Renal cortical epithelial cell (primary cell): ENCODE measurements around the gene ZNF184. TPM values are rescaled to one million over a fixed set of nuclear protein-coding genes. Genes with fewer than 3 reads are reported as not detected.

Experiments
- DNase-seq: peaks from one replicate; pipeline ENCODE4 v3.0.0-alpha.2; 2011; ENCODE audit warnings: low read depth
- total RNA-seq: library from RNA; depleted of rRNA; stranded (reverse); fragments of >200 nt; gene quantifications from 2 replicates; pipeline ENCODE4 v1.2.3, GENCODE V29; 2014

Gene ZNF184
- total RNA-seq, 1 donor from 2014 or later: 11.3 TPM

DNA sequence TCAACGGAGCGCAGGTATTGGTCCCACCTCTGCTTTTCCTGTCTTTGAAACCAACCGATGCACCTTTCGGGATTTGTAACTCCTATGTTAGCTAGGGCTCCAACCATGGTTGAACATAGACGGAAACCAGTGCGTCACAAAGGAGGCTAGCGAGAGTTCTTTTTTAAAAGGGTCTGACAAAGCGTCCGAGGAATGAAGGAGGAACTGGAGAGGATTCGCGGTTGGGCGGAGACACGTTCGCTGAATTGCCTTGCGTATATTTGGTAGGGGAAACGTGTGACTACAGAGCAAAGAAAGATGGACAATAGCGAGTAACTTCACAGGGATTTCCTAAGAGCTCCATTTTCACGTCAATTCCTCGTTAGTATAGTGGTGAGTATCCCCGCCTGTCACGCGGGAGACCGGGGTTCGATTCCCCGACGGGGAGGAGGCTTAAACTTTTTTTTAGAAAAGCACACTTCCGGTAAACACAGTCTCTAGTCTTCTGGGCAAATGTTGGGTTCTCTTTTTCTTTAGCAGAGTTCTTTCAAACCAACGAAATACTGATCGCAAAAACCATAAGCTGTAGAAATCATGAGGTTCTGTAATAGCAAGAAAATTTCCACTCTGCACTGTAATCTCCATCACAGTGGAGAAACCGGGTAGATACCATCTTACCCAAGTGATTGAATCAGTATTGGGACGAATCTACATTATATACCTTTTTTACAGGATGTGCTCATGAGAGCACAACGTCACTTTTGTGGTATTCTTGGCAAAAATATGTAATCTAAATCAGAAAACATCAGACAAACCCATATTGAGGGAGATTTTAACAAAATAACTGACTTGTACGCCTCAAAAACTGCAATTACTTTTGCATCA, 6.6 kb upstream of the ZNF184 start:
- DNase-seq: peak; percentile 89

- DNase-seq: peak; percentile 82
Observed at GRCh38 chr6:27478706-27479318, 5.9 kb upstream of the ZNF184 start.

- peak; percentile 16 for DNase-seq
Observed at GRCh38 chr6:27478141-27478705, 5.3 kb upstream of the ZNF184 start.

GRCh38 chr6:27477318-27478013, 4.6 kb upstream of the ZNF184 start:
- DNase-seq: no peak

GRCh38 chr6:27476090-27476489, 3.2 kb upstream of the ZNF184 start:
- no peak for DNase-seq

- DNase-seq: no peak
Observed at GRCh38 chr6:27474672-27475071, 1.8 kb upstream of the ZNF184 start.

DNA sequence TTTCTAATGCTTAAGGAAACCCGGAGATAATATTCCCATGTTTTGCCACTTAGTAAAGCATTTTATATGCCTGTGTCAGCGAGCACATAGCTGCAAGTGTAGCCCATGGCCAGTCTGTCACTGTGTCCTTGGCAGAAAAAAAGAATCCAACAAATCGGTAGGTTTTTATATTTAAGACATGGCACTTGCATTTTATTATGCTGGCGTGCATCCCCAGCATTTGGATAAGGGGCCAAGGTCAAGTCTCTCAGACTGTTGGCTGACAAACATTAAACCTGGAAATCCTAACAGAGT, 1.2 kb upstream of the ZNF184 start:
- DNase-seq: no peak

- DNase-seq: peak; percentile 64
Observed at GRCh38 chr6:27472182-27472616, 706 bp downstream of the ZNF184 start.

DNA sequence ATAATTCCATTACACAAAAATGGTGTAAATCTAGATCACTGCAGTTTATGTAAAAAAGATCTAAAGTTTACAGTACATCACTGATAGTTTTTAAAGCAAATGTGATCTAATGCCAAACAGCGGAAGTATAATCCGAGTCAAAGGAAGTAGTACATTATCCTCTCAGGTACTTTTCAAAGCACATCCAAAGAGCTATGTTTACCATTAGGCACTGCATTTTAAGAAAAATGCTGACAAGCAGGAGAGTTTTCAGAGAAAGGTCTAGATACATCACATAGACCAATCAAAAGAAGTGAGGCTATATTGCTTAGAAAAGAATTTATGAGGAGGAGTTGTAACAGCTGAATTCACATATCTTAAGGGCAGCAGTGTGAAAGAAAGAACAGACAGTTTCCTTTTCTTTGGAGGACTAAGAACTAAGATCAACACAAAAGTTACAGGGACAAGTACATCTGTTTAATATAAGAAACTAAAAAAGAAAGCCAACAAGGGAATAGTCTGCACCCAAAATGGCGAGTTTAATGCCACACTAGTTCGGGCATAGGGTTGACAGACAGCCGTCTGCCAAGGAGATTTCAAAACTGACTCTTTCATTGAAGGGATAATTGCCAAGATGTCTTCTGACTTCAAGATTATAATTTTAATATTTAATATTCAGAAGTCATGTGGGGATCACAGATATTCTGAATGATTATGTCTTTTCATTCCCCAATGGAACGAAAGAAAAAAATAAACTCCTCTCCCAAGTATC, 1.4 kb downstream of the ZNF184 start:
- DNase-seq: peak; percentile 15

- DNase-seq: no peak
Observed at GRCh38 chr6:27470023-27470422, 2.9 kb downstream of the ZNF184 start.

- DNase-seq: no peak
Observed at GRCh38 chr6:27468334-27468733, 4.6 kb downstream of the ZNF184 start.

DNA sequence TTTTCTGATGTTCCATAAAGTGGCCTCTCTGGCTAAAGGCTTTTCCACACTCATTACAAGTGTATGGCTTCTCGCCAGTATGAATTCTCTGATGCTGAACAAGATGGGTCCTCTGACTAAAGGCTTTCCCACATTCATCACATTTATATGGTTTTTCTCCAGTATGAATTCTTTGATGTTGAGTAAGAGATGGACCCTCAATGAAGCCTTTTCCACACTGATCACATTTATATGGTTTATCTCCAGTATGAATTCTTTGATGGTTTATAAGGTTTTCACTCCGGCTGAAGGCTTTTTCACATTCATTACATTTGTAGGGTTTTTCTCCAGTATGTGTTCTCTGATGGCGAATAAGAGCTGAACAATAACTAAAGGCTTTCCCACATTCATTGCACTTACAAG, 20.4 kb downstream of the ZNF184 start:
- peak; percentile 11 for DNase-seq

GRCh38 chr6:27451660-27452390, 21.1 kb downstream of the ZNF184 start:
- no peak for DNase-seq

- DNase-seq: no peak
Observed at GRCh38 chr6:27448456-27448855, 24.4 kb downstream of the ZNF184 start.

- DNase-seq: no peak
Observed at GRCh38 chr6:27442932-27443331, 30.0 kb downstream of the ZNF184 start.

GRCh38 chr6:27441001-27441400, 31.9 kb downstream of the ZNF184 start:
- no peak for DNase-seq

DNA sequence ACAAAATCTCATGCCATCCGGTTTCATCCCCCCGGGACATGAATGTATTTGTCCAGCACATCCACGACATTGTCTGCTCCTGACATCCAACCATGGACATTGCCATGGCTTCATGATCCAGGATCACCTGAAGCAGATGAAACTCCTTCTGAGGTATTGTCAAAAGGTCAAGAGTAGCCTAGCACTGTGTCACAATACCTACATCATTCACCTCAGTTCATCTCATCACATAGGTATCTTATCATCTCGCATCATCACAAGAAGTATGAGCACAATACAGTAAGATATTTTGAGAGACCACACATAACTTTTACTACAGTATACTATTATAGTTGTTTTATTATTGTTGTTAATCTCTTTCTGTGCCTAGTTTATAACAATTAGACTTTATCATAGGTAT, 33.5 kb downstream of the ZNF184 start:
- DNase-seq: no peak

DNA sequence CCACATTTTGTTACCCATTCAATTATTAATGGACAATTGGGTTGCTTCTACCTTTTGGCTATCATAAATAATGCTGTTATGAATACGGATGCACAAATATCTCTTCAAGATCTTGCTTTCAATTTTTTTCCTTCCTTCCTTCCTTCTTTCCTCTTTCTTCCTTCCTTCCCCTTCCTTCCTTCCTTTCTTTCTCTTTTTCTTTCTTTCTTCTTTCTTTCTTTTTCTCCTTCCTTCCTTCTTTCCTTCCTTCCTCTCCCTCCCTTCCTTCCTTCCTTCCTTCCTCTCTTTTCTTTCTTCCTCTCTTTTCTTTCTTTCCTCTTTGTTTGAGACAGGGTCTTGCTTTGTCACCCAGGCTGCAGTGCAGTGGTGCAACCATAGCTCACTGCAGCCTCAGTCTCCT, 39.2 kb downstream of the ZNF184 start:
- no peak for DNase-seq

DNA sequence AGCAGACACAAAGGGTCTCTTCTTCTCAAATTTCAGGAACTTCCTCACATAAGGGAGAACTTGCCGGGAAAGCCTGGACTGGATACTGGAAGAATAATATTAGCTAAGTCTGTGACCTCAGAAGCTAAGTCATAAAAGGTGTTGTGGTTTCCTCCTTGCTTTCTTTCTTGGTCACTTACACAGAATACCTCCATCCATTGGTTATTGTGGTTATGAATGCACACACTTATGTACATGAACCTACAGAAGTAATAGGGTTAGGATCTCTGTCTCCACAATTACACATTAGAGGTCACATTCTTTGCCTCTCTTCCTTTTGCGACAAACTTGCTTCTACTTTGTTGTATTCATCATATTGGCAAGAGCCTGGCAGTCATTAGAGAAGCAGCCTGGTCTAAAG, 43.9 kb downstream of the ZNF184 start:
- no peak for DNase-seq

DNA sequence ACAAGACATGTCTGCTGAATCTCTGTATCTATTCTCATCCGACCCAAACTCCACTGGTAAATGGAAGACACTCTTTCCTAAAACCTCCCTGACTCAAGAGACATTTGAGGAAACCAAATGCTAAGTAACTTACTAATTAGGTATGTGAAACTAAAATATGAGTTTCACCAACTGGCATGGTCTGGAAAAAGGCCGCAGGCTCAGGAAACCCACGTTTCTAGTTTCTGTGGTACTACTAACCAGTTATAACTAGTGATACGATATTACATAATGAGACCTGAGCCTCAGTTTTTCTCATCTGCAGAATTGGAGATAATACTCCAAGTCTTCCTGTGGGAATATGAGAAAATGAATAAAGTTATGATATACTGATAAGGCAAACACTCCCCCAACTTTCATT, 44.4 kb downstream of the ZNF184 start:
- DNase-seq: no peak

DNA sequence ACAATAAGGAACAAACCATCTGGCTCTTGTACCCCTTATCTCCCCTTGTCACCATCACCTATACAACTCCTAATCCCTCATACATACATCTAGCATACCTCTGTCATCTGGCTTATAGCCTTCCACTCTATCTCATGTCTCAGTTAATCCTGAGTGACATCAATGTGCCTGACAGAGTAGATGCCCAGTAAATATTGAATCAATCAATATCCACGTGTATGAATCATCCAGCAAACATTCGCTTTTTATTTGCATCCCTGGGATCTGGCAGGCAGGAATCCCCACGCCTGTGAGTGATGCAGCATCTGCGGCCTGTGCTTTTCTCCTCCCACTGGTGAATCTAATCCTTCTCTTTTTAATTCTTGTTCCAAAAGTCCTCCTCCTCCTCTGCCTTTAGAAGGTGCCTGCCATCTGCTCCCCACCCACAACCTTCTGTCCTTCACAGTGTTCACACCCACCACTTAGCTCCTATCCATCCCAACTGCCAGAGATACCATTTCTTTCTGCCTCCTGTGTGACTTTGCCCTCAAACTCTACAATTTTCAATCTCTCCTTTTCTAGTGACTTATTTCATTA, 46.8 kb downstream of the ZNF184 start:
- no peak for DNase-seq
